K562 (cell line): Measurements from ENCODE around the gene HDAC5. TPM values are rescaled to one million over a fixed set of nuclear protein-coding genes. Genes with fewer than 3 reads are reported as not detected.
A peak's percentile ranks its signal among the peaks of the same experiment; 100 is the strongest.

Source experiments
- BCLAF1 ChIP-seq, 2 experiments: fragments of 450-650 bp in 1 of 2; IDR thresholded peaks; 2 replicates each; pipeline ENCODE4 v1.6.1; 2011 to 2017; ENCODE audit warnings: low read depth in 2 of 2, antibody characterized with exemption in 1 of 2, borderline replicate concordance in 1 of 2, low read length in 1 of 2, mild to moderate bottlenecking in 1 of 2, mixed read lengths in 1 of 2; ENCODE audit not compliant: control insufficient read depth in 1 of 2
- CTCF ChIP-seq, 3 experiments: IDR thresholded peaks in 2 of 3; conservative IDR thresholded peaks in 1 of 3; 2 replicates each; pipeline ENCODE4 v1.5.1; 2011 to 2012; ENCODE audit warnings: low read length in 3 of 3, mild to moderate bottlenecking in 3 of 3, control low read depth in 2 of 3, improper control_type of control experiment in 1 of 3, inconsistent platforms in 1 of 3, low read depth in 1 of 3, mixed read lengths in 1 of 3, moderate library complexity in 1 of 3; ENCODE audit not compliant: insufficient read depth in 2 of 3
- E2F3 ChIP-seq: fragments of 250-450 bp; sonication (Bioruptor Pico); IDR thresholded peaks from 2 replicates; pipeline ENCODE4 v1.4.0; 2020; ENCODE audit warnings: mild to moderate bottlenecking
- FOS ChIP-seq: IDR thresholded peaks from 3 replicates; pipeline ENCODE4 v1.6.1; 2011; ENCODE audit not compliant: insufficient read length; ENCODE audit errors: extremely low read depth
- FOXK2 ChIP-seq, 2 experiments: fragments of 450-650 bp; IDR thresholded peaks in 1 of 2; conservative IDR thresholded peaks in 1 of 2; 2 replicates each; pipeline ENCODE4 v1.6.1; 2016; ENCODE audit warnings: low read depth in 2 of 2, mild to moderate bottlenecking in 1 of 2
- HOMEZ ChIP-seq: fragments of 250-450 bp; sonication (Bioruptor Pico); IDR thresholded peaks from 2 replicates; pipeline ENCODE4 v1.4.0; 2020; ENCODE audit warnings: mild to moderate bottlenecking, moderate library complexity
- KDM2B ChIP-seq: fragments of 250-450 bp; sonication (Bioruptor Pico); IDR thresholded peaks from 2 replicates; pipeline ENCODE4 v1.8.0; 2021; ENCODE audit warnings: mild to moderate bottlenecking, moderate library complexity
- NKRF ChIP-seq: fragments of 450-650 bp; IDR thresholded peaks from 2 replicates; pipeline ENCODE4 v1.6.1; 2016; ENCODE audit warnings: borderline replicate concordance
- RAD21 ChIP-seq, 2 experiments: fragments of 250-450 bp in 1 of 2; fragments of 450-650 bp in 1 of 2; sonication (Bioruptor Pico) in 1 of 2; formaldehyde crosslinking in 1 of 2; IDR thresholded peaks in 1 of 2; conservative IDR thresholded peaks in 1 of 2; 2 replicates each; pipeline versions ENCODE4 v1.4.0 to v1.8.0; 2020 to 2022; ENCODE audit warnings: mild to moderate bottlenecking in 2 of 2, moderate library complexity in 1 of 2
- RBM22 ChIP-seq: fragments of 200-400 bp; formaldehyde crosslinking; IDR thresholded peaks from 2 replicates; pipeline ENCODE4 v1.6.1; 2018; ENCODE audit warnings: low read length, low read depth; ENCODE audit not compliant: poor library complexity, severe bottlenecking
- RUNX1 ChIP-seq: sonication (generic); IDR thresholded peaks from 2 replicates; pipeline ENCODE4 v1.6.1; 2016; ENCODE audit warnings: antibody characterized with exemption, low read depth
- SMAD3 ChIP-seq: fragments of 450-650 bp; formaldehyde crosslinking; conservative IDR thresholded peaks from 2 replicates; pipeline ENCODE4 v1.4.0; 2020; ENCODE audit warnings: mild to moderate bottlenecking
- SP1 ChIP-seq: sonication (generic); formaldehyde crosslinking; IDR thresholded peaks from 2 replicates; pipeline ENCODE4 v1.8.1; 2022; ENCODE audit warnings: mild to moderate bottlenecking, missing genetic modification reagents
- TFE3 ChIP-seq: fragments of 450-650 bp; formaldehyde crosslinking; IDR thresholded peaks from 2 replicates; pipeline ENCODE4 v1.4.0; 2020; ENCODE audit warnings: mild to moderate bottlenecking, mixed read lengths
- YBX1 ChIP-seq: fragments of 450-650 bp; IDR thresholded peaks from 2 replicates; pipeline ENCODE4 v1.7.1; 2016; ENCODE audit warnings: mild to moderate bottlenecking
- ZKSCAN1 ChIP-seq: fragments of 150-350 bp; IDR thresholded peaks from 2 replicates; pipeline ENCODE4 v1.6.1; 2016; ENCODE audit warnings: low read depth, low read length
- ZNF436 ChIP-seq: fragments of 250-450, 450-650 bp; sonication (Bioruptor Pico); formaldehyde crosslinking; IDR thresholded peaks from 2 replicates; pipeline ENCODE4 v1.7.0; 2020; ENCODE audit warnings: mild to moderate bottlenecking
- polyA plus RNA-seq, 8 experiments: library from polyadenylated mRNA; depleted of rRNA in 4 of 8; stranded (reverse) in 5 of 8; unstranded in 3 of 8; fragments of >200 nt; fragmentation: Nextera tagmentation in 2 of 8; fragmentation: Illumina TruSeq in 1 of 8; extraction: Ambion mirVana in 2 of 8; extraction: Trizol in 1 of 8; gene quantifications; 2 replicates each; pipeline versions ENCODE4 v1.2.1 to v1.2.3, GENCODE V29; 2011 to 2014; ENCODE audit warnings: inconsistent platforms in 1 of 8, missing spikeins in 1 of 8
- total RNA-seq, 7 experiments: library from RNA; depleted of rRNA in 6 of 7; stranded (reverse); fragments of >200 nt in 6 of 7; fragmentation: Illumina TruSeq in 2 of 7; extraction: Trizol in 2 of 7; gene quantifications; 2 replicates each; pipeline versions ENCODE4 v1.2.1 to v1.2.3, GENCODE V29; 2011 to 2021; ENCODE audit warnings: low replicate concordance in 1 of 7

HDAC5 gene
- total and polyA plus RNA-seq, 9 of the 15 experiments (the other 6 are each of a cell fraction or from before 2014, with no cell fraction given), result 0.45 to 26.2 (median 16.4) TPM

- no peak for TF ChIP-seq CTCF (IDR thresholded peaks at IDR 0.05 in 2 of 3, conservative IDR thresholded peaks at IDR 0.05 in 1 of 3; ENCODE audit: insufficient read depth in 2 of 3, low read depth in 1 of 3, low read length in 3 of 3)
- TF ChIP-seq HOMEZ, result no peak
- TF ChIP-seq RBM22, result no peak
- TF ChIP-seq BCLAF1 (IDR thresholded peaks at IDR 0.05; ENCODE audit: borderline replicate concordance in 1 of 2, control insufficient read depth in 1 of 2, low read depth in 2 of 2, low read length in 1 of 2), result no peak
- TF ChIP-seq YBX1, result no peak
- TF ChIP-seq ZKSCAN1, result no peak
- TF ChIP-seq NKRF, result peak; percentile 61; the same call in 1 of the 2 replicates
- TF ChIP-seq E2F3 (CRISPR knock-in tag), result no peak
- no peak for TF ChIP-seq SMAD3 (CRISPR knock-in tag)
- TF ChIP-seq SP1 (CRISPR knock-in tag), result no peak; the same call in 1 of the 2 replicates
- no peak for TF ChIP-seq FOS
- TF ChIP-seq ZNF436, result no peak
- TF ChIP-seq RUNX1, result no peak
- TF ChIP-seq RAD21 (CRISPR knock-in tag; conservative IDR thresholded peaks at IDR 0.05 in 1 of 2, IDR thresholded peaks at IDR 0.05 in 1 of 2), result no peak
- no peak for TF ChIP-seq KDM2B (CRISPR knock-in tag)
- TF ChIP-seq FOXK2 (conservative IDR thresholded peaks at IDR 0.05 in 1 of 2, IDR thresholded peaks at IDR 0.05 in 1 of 2; ENCODE audit: low read depth in 2 of 2), result peak; percentile 41 to 66; a peak in 2 of 4 replicates
- no peak for TF ChIP-seq TFE3 (CRISPR knock-in tag)
Observed at GRCh38 chr17:44065668-44066203, 57.7 kb downstream of the HDAC5 start (continued).
